ENCODE data around the gene CAMK1D.
"Not testable (repeated sequence)": the region's sequence is repeated elsewhere in the genome, so short reads cannot be mapped to it uniquely, and the experiment has no call there.

Gene CAMK1D

DNA sequence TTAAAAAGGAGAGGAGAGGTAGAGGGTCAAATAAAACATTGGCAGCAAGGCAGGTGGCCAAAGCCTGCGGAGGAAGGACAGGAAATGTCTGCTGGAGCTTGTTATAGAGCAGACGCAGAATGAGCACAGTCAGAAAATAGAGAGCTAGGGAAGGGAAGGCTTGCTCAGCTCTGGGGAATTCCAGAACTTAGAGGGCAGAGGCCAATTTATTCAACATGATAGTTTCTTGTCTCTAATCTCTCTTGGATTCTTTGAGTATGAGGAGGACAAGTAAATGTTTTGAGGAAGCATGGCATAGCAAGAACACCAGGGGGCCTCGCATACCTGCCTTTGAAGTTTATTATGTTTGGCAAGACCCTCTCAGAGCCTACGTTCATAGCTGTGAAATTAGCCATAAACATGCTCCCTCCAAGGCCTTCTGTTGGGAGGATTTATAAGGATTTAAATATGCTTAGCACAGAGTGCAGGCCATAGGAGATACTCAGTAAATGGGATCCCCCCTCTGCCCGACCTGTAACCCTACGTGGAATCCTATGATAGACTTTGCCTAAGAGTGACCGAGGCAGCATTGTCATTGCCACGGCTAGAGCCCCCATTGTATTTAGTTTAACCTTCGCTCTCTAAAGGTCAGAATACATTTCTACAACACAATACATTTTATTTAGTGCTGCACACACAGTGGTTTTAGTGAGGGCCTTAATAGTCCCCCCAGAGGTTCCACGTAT lies 358.3 kb downstream of the CAMK1D start:
- DNase-seq, result peak; percentile 30

DNA sequence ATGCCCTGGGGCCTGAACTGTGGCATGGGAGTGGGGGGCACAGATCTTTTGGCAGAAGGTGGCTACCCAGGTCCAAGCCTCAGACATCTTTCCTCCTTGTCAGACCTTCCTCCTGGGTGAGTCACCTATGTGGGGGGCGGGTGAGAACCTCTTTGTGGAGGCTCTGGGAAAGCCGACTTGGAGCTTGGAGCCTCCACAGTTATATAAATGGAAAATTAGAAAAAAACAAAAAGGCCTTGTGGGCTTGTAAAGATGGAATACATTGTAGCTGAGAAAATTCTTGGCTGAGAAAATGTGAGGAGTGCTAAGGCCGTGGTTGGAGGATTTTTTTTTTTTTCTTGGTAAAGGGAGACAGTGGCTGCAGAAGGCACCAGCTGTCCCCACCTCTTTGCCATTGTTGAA lies 359.7 kb downstream of the CAMK1D start:
- DNase-seq, result no peak

DNA sequence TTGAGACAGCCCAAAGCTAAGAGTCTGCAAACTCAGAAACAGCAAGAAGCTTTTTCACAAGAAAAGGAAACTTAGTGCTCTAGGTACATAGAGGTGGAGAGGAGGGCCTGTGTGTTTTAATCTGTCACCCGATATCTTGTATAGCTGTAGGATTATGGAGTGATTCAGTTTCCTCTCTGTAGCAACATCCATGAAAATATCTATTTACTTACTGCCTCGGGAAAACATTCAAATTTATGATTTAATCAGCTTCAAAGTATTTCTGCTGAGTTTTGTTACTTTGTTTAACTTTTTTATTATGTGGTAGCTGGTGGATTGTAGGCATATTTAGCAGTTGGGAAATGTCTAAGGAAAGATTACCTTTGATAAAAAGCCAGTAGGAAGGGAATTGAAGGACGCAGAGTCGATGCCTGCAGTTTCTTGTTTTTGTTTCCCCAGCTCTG lies 360.2 kb downstream of the CAMK1D start:
- no peak for DNase-seq

DNA sequence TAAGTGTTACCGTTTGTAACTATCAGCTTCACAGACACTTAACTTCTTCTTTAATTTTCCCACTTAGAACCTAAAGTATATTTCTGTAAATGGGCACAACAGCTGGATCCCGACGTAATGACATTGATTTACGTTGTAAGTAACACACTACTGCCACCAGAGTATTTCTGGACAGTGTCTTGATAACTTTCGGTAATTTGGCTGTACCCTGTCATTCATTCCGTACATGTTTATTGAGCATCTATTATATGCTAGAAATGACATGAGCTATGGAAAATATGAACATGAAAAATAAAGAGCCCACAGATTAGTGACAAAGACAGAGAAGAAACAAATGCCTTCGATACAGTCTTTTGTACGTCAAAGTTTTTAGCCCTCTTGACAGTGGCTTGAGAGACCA lies 360.8 kb downstream of the CAMK1D start:
- no peak for DNase-seq

DNA sequence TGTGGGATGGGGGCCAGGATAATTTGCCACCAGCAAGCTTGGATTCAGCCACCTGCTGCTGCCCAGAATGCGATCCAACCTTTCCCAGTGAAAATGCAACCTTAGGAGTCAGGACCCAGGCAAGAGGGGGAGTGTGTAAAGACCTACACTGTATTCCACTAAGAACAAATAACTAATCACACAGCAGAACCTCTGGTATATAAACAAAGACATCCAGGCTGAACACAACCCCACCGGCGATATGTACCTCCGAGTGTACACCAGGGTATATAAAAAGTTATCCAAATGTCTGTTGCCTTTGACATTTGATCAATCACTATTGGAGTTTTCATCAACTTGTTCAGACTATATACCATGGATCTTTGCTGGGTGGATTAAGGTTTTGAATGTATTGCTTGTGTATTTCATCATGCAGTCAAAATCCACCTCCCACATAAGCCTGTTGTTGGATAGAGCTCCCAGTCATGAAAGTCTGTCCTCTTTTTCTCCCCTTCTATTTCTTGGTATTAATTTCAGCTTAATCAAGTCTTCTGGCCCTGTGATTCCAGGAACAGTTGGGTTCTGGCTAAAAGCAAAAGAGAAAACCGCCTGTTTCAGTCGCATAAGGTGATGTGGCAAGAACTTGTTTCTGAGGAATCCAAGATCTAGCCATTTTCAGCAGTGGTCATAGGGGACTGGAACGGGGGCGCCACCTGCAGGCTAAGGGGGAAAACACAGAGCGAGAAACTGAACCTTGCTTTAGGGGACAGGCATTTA lies 361.4 kb downstream of the CAMK1D start:
- DNase-seq, result peak; percentile 85

DNA sequence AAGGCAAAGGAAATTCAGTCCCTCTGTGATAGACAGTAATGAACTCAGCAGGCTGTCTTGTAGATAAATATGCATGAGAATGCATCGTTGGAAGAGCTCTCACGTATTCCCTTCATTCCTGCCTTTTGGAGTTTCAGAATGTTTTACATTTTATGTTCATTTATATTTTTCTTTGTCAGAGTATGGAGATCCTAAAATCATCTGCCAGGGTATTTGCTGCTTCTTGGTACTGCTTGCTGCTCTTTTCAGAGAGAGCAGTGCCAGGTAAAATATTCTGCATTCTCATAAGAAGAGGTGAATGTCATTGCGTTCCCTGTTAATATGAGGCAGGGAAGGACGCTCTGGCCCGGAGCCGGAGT lies 362.0 kb downstream of the CAMK1D start:
- DNase-seq, result no peak

DNA sequence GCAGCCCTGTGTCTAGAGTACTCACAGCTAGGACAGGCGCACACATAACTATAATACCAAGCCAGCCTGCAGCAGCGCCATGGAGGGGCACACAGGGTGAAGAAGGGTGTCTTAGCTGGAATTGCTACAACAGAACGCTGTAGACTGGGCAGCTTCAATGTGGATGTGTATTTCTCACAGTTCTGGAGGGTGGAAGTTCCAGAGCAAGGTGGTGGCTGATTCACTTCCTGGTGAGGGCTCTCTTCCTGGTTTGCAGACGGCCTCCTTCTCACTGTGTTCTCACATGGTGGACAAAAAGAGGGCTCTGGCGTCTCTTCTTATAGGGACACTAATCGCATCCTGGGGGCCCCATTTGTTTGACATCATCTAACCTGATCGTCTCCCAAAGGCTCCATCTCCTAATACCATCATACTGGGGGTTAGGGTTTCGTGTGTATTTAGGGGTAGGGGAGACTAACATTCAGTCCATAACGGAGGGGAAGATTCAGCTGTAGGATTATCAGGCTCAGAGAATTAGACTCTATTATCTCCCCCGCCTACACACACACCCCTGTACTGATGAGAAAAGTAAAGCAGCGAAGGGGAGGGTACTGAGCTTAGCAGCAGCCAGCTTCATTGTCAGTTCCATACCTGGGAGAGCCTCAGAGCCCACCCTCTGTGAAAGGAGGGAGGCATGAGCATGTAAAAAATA lies 363.1 kb downstream of the CAMK1D start:
- DNase-seq, result peak; percentile 16

DNA sequence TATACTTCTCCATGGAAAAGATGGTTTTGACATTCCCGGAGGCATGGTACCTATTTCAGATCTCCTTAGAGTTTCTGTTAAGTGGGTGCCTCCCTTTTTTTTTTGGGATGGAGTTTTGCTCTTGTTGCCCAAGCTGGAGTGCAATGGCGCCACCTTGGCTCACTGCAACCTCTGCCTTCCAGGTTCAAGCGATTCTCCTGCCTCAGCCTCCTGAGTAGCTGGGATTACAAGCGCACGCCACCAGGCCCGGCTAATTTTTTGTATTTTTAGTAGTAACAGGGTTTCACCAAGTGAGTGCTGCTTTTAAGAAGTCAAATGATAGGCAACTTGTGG lies 363.6 kb downstream of the CAMK1D start:
- DNase-seq, result not testable (repeated sequence)

DNA sequence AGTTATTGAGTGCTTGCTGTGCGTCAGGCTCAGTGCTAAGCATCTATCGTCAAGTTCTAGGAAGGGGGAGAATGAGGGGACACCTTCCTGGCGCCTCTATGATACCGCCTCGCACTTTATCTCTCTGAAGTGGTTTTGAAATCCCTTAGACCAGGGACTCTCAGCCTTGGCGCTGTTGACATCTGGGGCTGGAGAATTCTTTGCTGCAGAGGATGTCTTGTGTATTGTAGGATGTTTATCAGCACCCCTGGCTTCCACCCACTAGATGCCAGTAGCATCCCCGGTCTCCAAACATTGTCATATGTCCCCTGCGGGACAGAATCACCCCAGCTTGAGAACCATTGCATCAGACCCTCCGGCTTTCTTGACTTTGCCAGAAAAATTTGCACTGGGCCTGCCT lies 366.7 kb downstream of the CAMK1D start:
- DNase-seq, result no peak

DNA sequence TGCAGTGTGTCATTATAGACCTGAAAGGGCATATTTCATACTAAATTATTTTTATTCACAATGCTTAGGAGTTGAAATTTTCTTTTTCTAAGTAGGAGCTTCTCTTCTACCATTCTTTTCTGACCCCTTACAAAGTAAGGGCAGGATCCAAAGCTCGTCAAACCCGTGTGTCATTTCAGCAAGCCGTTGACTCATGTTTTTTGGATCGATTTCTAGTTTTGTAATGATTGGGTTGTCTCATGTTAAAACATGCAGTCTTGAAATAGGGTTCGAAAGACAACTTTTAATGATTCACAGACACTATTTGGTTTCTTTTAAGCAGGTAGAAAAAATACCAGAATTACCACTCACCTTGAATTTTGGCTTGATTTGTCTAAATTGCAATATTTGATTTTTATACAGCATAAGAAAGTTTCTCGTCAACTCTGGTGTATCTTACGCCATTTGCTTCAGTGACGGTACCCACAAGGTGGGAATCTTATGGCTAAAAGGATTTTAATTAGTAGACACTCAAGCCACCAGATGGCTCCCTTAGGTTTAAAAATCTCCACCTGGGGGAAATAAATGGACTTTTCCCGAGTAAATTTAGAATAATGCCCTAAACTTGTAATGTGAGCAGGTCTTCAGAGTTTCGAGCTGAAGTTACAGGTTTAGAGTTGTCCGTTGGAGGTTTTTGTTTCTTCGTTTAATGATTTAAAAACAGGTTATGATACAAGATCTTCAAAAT lies 368.8 kb downstream of the CAMK1D start:
- DNase-seq, result no peak

DNA sequence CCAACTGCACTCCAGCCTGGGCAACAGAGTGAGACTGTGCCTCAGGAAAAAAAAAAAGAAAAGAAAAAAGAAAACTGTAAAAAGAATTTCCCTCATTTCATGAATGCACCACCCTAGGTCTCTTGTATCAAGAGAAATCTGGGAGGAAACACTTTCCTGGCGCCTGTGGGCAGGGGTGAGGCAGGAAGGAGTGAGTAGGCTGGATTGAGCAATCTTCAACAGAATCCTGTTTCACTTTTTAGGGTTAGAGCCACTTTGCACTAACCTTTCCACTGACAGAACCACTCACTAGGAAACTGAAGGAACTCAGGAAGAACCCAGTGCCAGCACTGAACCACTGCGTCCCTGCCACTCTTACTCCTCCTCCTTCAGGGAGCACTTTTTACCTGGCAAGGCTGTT lies 370.0 kb downstream of the CAMK1D start:
- peak; percentile 64 for DNase-seq

DNA sequence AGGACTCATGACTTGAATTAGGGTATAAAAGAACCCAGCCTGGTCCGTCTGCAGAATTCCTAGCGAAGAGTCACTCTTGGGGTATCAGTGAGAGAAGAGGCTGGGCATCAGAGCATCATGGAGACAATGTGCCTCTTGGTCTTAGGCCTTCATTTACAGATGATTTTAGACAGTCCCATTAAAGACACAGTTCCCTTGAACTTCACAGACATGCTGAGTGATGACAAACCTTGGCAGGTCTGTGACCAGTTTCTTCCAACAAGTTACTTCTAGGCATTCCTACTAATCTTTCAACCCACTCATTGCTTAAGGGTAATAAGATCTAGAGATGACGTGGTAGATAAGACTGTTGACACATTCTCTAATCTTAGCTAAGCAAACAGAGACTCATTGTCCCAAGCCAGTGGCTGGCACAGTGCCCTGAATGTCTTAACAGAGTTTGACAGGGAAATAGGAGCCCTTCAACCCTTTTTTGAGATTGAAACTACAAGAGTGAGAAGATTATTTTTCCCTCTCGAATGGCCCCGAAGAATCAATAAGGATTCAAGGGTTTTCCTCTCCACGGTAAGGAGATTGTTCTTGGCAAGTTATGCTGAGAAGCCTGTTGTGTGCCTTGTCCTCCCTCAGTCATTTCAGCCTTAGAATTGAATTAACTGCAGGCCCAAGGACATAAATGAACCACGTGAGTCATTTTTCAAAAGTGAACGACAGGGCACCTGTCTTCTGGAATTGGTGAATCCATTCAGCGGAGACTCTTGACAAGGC lies 371.1 kb downstream of the CAMK1D start:
- DNase-seq, result peak; percentile 51

DNA sequence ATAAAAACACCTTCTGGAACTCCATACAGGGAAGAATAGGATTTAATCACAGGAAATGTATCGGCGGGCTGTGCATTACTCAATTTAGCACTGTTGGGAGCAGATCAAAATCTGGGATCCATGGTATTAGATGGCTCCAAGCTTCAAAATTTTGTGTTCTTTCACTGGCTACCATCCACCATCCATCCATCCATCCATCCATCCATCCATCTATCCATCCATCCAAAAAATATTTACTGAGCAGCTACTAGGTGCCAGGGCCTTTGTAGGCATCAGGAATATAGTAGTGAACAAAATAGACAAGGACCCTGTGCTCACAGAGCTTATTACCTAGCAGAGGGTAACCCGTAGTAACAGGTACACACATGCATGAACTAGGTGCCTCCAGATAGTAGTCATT lies 372.0 kb downstream of the CAMK1D start:
- no peak for DNase-seq

DNA sequence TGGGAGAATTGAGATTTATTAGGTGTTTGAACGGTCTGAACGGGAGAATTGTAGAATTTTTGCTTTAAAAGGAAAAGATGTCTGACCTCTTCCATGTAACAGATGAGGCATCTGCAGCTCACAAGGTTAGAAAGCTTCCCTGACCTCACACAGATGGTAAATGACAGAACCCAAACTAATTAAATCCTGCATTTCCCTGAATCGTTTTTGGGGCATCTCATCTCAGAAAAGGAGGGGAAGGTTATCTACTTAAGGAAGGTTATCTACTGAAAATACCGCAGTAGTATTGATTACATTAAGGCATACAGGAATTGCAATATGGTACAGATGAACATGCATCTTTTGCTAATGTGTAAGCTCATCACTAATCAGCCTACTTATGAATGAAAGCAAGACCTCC lies 373.9 kb downstream of the CAMK1D start:
- DNase-seq, result no peak

DNA sequence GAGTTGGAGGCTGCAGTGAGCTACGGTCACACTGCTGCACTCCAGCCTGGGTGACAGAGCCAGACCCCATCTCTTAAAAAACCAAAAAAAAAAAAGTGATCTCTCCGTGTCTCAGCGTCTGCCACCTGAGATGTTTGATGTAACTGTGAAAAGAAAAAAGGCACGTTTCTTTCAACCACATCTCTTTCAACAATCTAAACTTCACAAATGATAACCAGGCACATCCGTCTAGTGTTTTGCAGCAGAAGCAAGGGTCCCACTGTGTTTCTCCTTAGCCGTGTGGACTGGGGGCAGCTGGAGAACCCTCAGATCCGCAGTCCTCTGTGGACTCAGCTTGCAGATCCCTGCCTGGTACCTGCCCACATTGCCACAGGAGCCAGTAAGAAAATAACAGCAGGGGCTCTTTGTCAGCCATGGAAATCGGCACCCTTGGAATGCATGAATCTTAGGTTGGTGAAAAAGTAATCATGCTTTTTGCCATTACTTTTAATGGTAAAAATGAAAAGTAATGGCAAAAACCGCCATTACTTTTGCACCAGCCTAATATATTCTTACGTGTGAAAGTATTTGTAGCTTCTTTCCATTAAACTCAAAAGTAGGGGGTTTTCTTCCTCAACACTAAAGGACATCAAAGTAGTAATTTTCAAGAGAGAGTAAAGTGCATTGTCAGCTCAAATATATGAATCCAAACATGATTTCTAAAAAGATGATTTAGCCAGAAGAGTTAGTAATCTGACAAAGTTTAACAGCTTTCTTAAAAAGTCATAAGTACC lies 375.6 kb downstream of the CAMK1D start:
- DNase-seq, result no peak

DNA sequence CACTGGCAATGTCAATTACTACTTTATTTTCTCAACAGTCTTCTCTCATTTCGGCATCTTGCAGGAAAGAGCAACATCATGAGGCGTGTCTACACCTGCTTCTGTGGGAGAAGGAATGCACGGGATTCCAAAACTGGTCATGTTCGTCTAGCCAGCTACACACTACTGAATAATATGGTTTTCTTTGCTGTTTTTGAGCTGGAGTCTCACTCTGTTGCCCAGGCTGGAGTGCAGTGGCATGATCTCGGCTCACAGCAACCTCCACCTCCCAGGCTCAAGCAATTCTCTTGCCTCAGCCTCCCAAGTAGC lies 376.2 kb downstream of the CAMK1D start:
- DNase-seq, result not testable (repeated sequence)

DNA sequence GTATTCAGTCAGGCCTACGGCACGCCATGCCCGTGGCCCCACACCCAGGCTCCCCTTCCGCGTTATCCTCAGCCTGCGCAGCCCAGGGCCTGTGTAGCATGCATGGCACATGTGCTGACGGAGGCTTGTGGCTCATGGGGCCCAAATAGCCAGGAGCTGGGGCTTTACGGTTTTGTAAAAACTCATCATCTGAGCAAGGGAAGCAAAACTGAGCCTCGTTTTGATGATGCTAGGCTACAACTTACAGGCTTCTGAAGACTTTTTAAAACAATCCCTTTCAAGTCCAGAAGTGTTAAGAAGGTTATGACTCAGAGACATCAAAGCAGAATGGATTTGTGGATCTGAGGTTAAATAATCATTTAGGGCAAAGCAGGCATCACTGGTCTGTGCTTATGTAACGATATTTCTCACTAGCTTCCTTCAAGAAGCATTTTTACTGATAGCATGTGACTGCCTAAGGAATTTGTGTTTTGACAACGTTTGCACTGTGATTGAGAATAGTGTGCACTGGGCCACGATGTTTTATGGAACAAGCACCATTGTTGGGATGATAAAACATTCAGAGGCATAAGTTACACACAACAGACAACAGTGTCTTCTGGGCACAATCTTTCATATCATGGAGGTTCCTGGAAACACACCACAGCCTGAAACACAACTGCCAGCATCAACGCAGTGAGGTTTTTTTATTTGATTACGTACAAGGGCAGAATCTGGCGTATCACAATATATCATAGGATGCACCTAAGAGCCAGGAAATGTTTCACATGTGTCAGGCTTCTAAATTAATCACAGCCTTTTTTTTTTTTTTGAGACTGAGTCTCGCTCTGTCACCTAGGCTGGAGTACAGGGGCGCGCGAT lies 377.9 kb downstream of the CAMK1D start:
- no peak for DNase-seq

DNA sequence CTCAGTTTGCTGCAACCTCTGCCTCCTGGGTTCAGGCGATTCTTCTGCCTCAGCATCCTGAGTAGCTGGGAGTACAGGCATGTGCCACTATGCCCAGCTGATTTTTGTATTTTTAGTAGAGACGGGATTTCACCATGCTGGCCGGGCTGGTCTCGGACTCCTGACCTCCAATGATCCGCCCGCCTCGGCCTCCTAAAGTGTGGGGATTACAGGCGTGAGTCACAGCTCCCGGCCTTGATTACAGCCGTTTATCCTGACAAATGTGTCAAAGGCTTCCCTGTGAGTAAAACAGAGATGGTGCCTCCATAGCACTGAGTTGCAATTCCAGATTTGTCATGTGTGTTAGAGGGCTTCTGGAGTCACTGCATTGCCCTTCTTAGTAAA lies 378.5 kb downstream of the CAMK1D start:
- DNase-seq, result no peak

DNA sequence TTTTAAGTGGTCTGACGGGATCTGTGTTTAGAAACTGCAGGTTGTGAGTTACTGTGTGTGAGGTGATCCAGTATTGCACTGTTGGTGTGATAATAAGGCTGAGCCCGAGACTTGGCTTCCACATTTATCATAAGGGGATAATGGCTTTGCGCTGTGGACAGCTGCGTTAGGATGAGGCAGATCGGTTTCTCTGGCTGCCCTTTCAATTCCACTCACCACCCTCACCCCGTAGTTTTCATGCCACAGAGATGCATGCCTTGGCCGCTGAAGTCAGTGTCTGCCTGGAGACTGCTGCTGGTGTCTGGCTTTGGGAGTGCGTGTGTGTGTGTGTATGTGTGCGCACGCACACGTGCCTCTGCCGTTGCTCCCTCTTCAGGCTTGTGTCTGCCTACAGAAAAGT lies 379.1 kb downstream of the CAMK1D start:
- DNase-seq, result no peak

DNA sequence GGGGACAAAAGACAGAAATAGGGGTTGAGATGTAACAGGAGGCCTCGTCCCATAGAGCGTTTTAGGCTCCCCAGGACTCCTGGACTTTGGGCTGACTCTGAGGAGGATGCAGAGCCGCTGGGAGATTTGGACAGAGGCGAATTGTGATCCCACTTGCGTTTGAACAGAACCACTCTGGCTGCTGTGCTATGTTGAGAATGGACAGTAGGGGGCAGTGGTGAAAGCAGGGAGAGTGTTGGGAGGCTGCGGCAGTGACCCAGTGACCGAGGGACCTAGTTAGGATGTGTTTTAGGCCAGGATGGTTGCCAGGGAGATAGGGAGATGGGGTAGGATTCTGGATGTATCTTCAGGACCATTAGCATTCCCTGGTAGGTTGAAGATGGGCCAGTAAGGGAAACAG lies 380.5 kb downstream of the CAMK1D start:
- no peak for DNase-seq
